Stimulated activated naive CD8-positive, alpha-beta T cell treated with anti-CD3 and anti-CD28 coated beads, Interleukin-15, amount 100 ng/mL, for 72 hours (primary cell): Measurements from ENCODE around the gene CS.
"Not testable (repeated sequence)": the region's sequence is repeated elsewhere in the genome, so short reads cannot be mapped to it uniquely, and the experiment has no call there.

Experiments
- ATAC-seq: fragments of 150-1000 bp; cut with Tn5 transposase; 2 replicates; pipeline ENCODE4 v1.10.0; 2021; ENCODE audit warnings: mild to moderate bottlenecking, moderate library complexity
- DNase-seq, 2 donors: peaks; one replicate each; pipeline ENCODE4 v3.0.0; 2021 to 2022
- H3K27ac Mint-ChIP-seq, 2 donors: one replicate each; pipeline ENCODE4 v1.8.0; 2022; ENCODE audit warnings: mild to moderate bottlenecking in 2 of 2, mixed read lengths in 2 of 2, moderate library complexity in 2 of 2
- H3K27me3 Mint-ChIP-seq: one replicate; pipeline ENCODE4 v1.8.0; 2022; ENCODE audit warnings: mixed read lengths
- H3K4me1 Mint-ChIP-seq: one replicate; pipeline ENCODE4 v1.8.0; 2022; ENCODE audit warnings: mild to moderate bottlenecking, mixed read lengths
- H3K4me3 Mint-ChIP-seq, 2 donors: one replicate each; pipeline ENCODE4 v1.8.0; 2022; ENCODE audit warnings: mild to moderate bottlenecking in 2 of 2, mixed read lengths in 2 of 2, moderate library complexity in 1 of 2
- H3K9me3 Mint-ChIP-seq, 2 donors: one replicate each; pipeline ENCODE4 v1.8.0; 2022; ENCODE audit warnings: mixed read lengths in 2 of 2

The CS gene

GRCh38 chr12:56332512-56333196 lies 32.5 kb upstream of the CS start:
- Mint-ChIP-seq H3K9me3 (no peaks in the 10 kb centered on the region), H3K4me1 (peaks cover 47% of the 10 kb centered on the region), H3K27ac (peak overlapping the region; percentile 99), H3K27me3 (no peaks in the 10 kb centered on the region), H3K4me3 (peak overlapping the region; percentile 94)
- DNase-seq (no peak), ATAC-seq (no peak)

GRCh38 chr12:56330936-56331490 lies 30.9 kb upstream of the CS start:
- Mint-ChIP-seq H3K4me1 (peaks cover 42% of the 10 kb centered on the region), H3K27ac (no peak overlapping the region), H3K9me3 (no peaks in the 10 kb centered on the region), H3K4me3 (no peak overlapping the region), H3K27me3 (no peaks in the 10 kb centered on the region)
- no peak for ATAC-seq
- DNase-seq: no peak

- H3K27ac Mint-ChIP-seq: no peak overlapping the region
- ATAC-seq (no peak), DNase-seq (no peak)
- H3K4me3 Mint-ChIP-seq: no peak overlapping the region
- H3K9me3 Mint-ChIP-seq: no peaks in the 10 kb centered on the region
- H3K4me1 Mint-ChIP-seq: peaks cover 12% of the 10 kb centered on the region
- H3K27me3 Mint-ChIP-seq: no peaks in the 10 kb centered on the region
Observed at GRCh38 chr12:56326533-56326932, 26.4 kb upstream of the CS start.

- no peak overlapping the region for H3K4me3 Mint-ChIP-seq
- DNase-seq: no peak
- H3K27ac Mint-ChIP-seq: no peak overlapping the region
- peaks cover 9% of the 10 kb centered on the region for H3K4me1 Mint-ChIP-seq
- no peaks in the 10 kb centered on the region for H3K9me3 Mint-ChIP-seq
- ATAC-seq: no peak
- H3K27me3 Mint-ChIP-seq: no peaks in the 10 kb centered on the region
Observed at GRCh38 chr12:56326126-56326525, 26.0 kb upstream of the CS start.

GRCh38 chr12:56324206-56324605 lies 24.1 kb upstream of the CS start:
- no peak overlapping the region for H3K27ac Mint-ChIP-seq
- no peak overlapping the region for H3K4me3 Mint-ChIP-seq
- H3K27me3 Mint-ChIP-seq: no peaks in the 10 kb centered on the region
- H3K4me1 Mint-ChIP-seq: peaks cover 9% of the 10 kb centered on the region
- no peak for DNase-seq
- ATAC-seq: no peak
- no peaks in the 10 kb centered on the region for H3K9me3 Mint-ChIP-seq

GRCh38 chr12:56321610-56322009 lies 21.5 kb upstream of the CS start:
- not testable (repeated sequence) for H3K27me3 Mint-ChIP-seq, H3K27ac Mint-ChIP-seq, DNase-seq, ATAC-seq, H3K4me3 Mint-ChIP-seq, H3K9me3 Mint-ChIP-seq
- H3K4me1 Mint-ChIP-seq: peaks cover 10% of the 10 kb centered on the region

- ATAC-seq (peak; percentile 5), DNase-seq (peak in 1 of 2 donors; percentile 15)
- no peak overlapping the region for H3K4me3 Mint-ChIP-seq
- H3K4me1 Mint-ChIP-seq: peaks cover 7% of the 10 kb centered on the region
- H3K9me3 Mint-ChIP-seq: no peaks in the 10 kb centered on the region
- H3K27ac Mint-ChIP-seq: peak overlapping the region in 1 of 2 donors; percentile 57
- H3K27me3 Mint-ChIP-seq: no peaks in the 10 kb centered on the region
Observed at GRCh38 chr12:56321027-56321426, 20.9 kb upstream of the CS start.

- Mint-ChIP-seq H3K4me1 (peaks cover 25% of the 10 kb centered on the region), H3K27me3 (no peaks in the 10 kb centered on the region), H3K27ac (no peak overlapping the region), H3K4me3 (no peak overlapping the region), H3K9me3 (no peaks in the 10 kb centered on the region)
- DNase-seq (no peak), ATAC-seq (no peak)
Observed at GRCh38 chr12:56317675-56318074, 17.5 kb upstream of the CS start.

- Mint-ChIP-seq H3K27me3 (no peaks in the 10 kb centered on the region), H3K4me3 (peak within 1 kb of the TSS; percentile 95 to 100), H3K4me1 (peaks cover 25% of the 10 kb centered on the region), H3K9me3 (no peaks in the 10 kb centered on the region), H3K27ac (peak within 1 kb of the TSS; percentile 97 to 100)
- DNase-seq (peak; percentile 93 to 94), ATAC-seq (peak; percentile 94)
Observed at GRCh38 chr12:56315622-56316473, 15.7 kb upstream of the CS start, which contains the start of gene CNPY2. Gene CNPY2 (minus strand): TSS chr12:56315988. CDS start chr12:56315217, 771 bp downstream.

- Mint-ChIP-seq H3K4me3 (peak overlapping the region; percentile 95 to 100), H3K27ac (peak overlapping the region; percentile 97 to 100), H3K27me3 (no peaks in the 10 kb centered on the region), H3K4me1 (peaks cover 25% of the 10 kb centered on the region), H3K9me3 (no peaks in the 10 kb centered on the region)
- DNase-seq: peak in 1 of 2 donors; percentile 22
- peak; percentile 1 for ATAC-seq
Observed at GRCh38 chr12:56315249-56315621, 15.1 kb upstream of the CS start.

- Mint-ChIP-seq H3K27me3 (no peaks in the 10 kb centered on the region), H3K9me3 (no peaks in the 10 kb centered on the region), H3K27ac (peak overlapping the region in 1 of 2 donors; percentile 89), H3K4me3 (no peak overlapping the region), H3K4me1 (peaks cover 18% of the 10 kb centered on the region)
- ATAC-seq (no peak), DNase-seq (no peak)
Observed at GRCh38 chr12:56311003-56311402, 10.9 kb upstream of the CS start.

GRCh38 chr12:56308714-56309113 lies 8.6 kb upstream of the CS start:
- H3K27me3 Mint-ChIP-seq: no peaks in the 10 kb centered on the region
- no peak overlapping the region for H3K27ac Mint-ChIP-seq
- ATAC-seq (no peak), DNase-seq (no peak)
- H3K4me3 Mint-ChIP-seq: no peak overlapping the region
- no peaks in the 10 kb centered on the region for H3K9me3 Mint-ChIP-seq
- H3K4me1 Mint-ChIP-seq: no peaks in the 10 kb centered on the region

- Mint-ChIP-seq H3K4me3 (no peak overlapping the region), H3K4me1 (peaks cover under 1% of the 10 kb centered on the region), H3K27me3 (no peaks in the 10 kb centered on the region), H3K27ac (peak overlapping the region in 1 of 2 donors; percentile 19), H3K9me3 (no peaks in the 10 kb centered on the region)
- DNase-seq (no peak), ATAC-seq (no peak)
Observed at GRCh38 chr12:56307221-56307965, 7.3 kb upstream of the CS start.

GRCh38 chr12:56304872-56305590 lies 4.9 kb upstream of the CS start:
- Mint-ChIP-seq H3K27ac (peak overlapping the region in 1 of 2 donors; percentile 1), H3K4me1 (peaks cover 22% of the 10 kb centered on the region), H3K9me3 (no peaks in the 10 kb centered on the region), H3K4me3 (no peak overlapping the region), H3K27me3 (no peaks in the 10 kb centered on the region)
- ATAC-seq: no peak
- DNase-seq: no peak

GRCh38 chr12:56304276-56304675 lies 4.1 kb upstream of the CS start:
- Mint-ChIP-seq H3K27me3 (no peaks in the 10 kb centered on the region), H3K27ac (no peak overlapping the region), H3K4me3 (no peak overlapping the region), H3K4me1 (peaks cover 22% of the 10 kb centered on the region), H3K9me3 (no peaks in the 10 kb centered on the region)
- DNase-seq (no peak), ATAC-seq (no peak)
